ENCODE results near the gene ZNF234. TPM values are rescaled to one million over a fixed set of nuclear protein-coding genes. Genes with fewer than 3 reads are reported as not detected.

ZNF234 gene
- total and polyA plus RNA-seq, 2 of the 4 experiments (the other 2 are of a cell fraction) = 4.0 to 15.8 TPM

DNA sequence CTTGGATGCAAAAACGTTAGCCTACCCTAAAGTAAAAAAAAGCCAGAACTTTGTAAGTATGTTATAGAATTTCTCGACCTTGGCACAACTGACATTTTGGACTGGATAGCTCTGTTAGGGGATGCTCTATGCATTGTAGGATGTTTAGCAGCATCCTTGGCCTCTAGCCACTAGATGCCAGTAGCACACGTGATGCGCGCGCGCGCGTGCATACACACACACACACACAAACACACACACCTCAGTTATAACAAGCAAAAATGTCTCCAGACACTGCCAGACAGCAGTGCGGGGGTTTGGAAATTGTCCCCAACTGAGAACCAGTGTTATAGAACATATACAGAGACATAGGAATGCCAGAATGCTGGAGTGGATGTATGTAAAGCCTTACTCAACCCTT is 40.8 kb downstream of the ZNF234 start:
- ChIA-PET POLR2A (ENCODE audit: unreplicated experiment) (no interaction called here), CTCF (no interaction called here)
- Histone ChIP-seq H4K8ac (ENCODE audit: low read depth in 2 of 2, low read length in 2 of 2) (no peak overlapping the region), H2BK5ac (ENCODE audit: low read depth, low read length, poor library complexity, severe bottlenecking) (no peak overlapping the region), H3K36me3 (ENCODE audit: control insufficient read depth, insufficient read depth, low read length) (peaks cover 2% of the 10 kb centered on the region), H3K79me1 (ENCODE audit: low read depth in 1 of 2, low read length in 2 of 2) (no peaks in the 10 kb centered on the region), H4K91ac (ENCODE audit: insufficient read depth, low read depth, low read length) (no peak overlapping the region), H3K4ac (ENCODE audit: low read depth, low read length) (no peak overlapping the region), H3K9ac (ENCODE audit: low read depth, low read length) (no peak overlapping the region), H2AK5ac (ENCODE audit: low read depth, low read length) (no peak overlapping the region), H2BK120ac (ENCODE audit: low read depth, low read length) (no peak overlapping the region), H3K4me3 (ENCODE audit: insufficient read depth, low read depth, low read length) (no peak overlapping the region), H3K9me3 (ENCODE audit: control insufficient read depth, insufficient read depth, low read length) (peaks cover 29% of the 10 kb centered on the region), H4K20me1 (ENCODE audit: insufficient read depth, low read length) (no peaks in the 10 kb centered on the region), H3K27me3 (ENCODE audit: control insufficient read depth, insufficient read depth, low read length) (no peaks in the 10 kb centered on the region), H2BK15ac (ENCODE audit: low read depth, low read length) (no peak overlapping the region), H3K9me1 (ENCODE audit: insufficient read depth, low read length) (no peaks in the 10 kb centered on the region), H3K14ac (replicated peaks; ENCODE audit: low read depth, low read length) (no peak overlapping the region), H3K23ac (ENCODE audit: low read depth, low read length) (no peak overlapping the region), H3K27ac (ENCODE audit: insufficient read depth, low read length) (no peak overlapping the region), H4K5ac (ENCODE audit: low read depth, low read length) (no peak overlapping the region), H2BK20ac (ENCODE audit: low read depth, low read length) (no peak overlapping the region), H3K4me2 (ENCODE audit: low read depth, low read length) (no peak overlapping the region), H3K18ac (ENCODE audit: low read depth, low read length) (no peak overlapping the region), H2AK9ac (replicated peaks; ENCODE audit: low read depth, low read length, poor library complexity) (no peak overlapping the region), H3K56ac (ENCODE audit: extremely low read depth, insufficient read depth, low read length) (no peak overlapping the region), H2AFZ (replicated peaks; ENCODE audit: low read length, poor library complexity) (no peak overlapping the region), H3K4me1 (ENCODE audit: control insufficient read depth, insufficient read depth, low read length) (no peaks in the 10 kb centered on the region)
- intact Hi-C loops (cut with micrococcal nuclease) = no loop called here
- no TSS peak for BruUV-seq (replicated peaks)
- ATAC-seq (ENCODE audit: low read depth) (no peak), DNase-seq (no peak)
- dilution Hi-C loops (cut with HindIII; ENCODE audit: low sequenced_read_pairs, unreplicated experiment) = no loop called here
- in situ Hi-C loops (cut with MboI; ENCODE audit: low sequenced_read_pairs) = no loop called here
- WGBS, 2 experiments (ENCODE audit: extremely low coverage in 2 of 2, insufficient read length in 1 of 2) = no CpG with 5 or more reads among the region's 10 CpGs
- TF ChIP-seq BHLHE40 (IDR thresholded peaks at IDR 0.05; ENCODE audit: low read depth, low read length) = no peak
- TF ChIP-seq MAFK (IDR thresholded peaks at IDR 0.05; ENCODE audit: low read depth, low read length) = no peak
- no peak for TF ChIP-seq CHD1 (IDR thresholded peaks at IDR 0.05; ENCODE audit: low read depth, low read length)
- TF ChIP-seq SMC3 (IDR thresholded peaks at IDR 0.05; ENCODE audit: low read depth, low read length) = no peak
- TF ChIP-seq RCOR1 (IDR thresholded peaks at IDR 0.05; ENCODE audit: insufficient replicate concordance, low read length) = no peak
- no peak for TF ChIP-seq MXI1 (IDR thresholded peaks at IDR 0.05; ENCODE audit: borderline replicate concordance, low read depth, low read length)
- TF ChIP-seq NFE2L2 (IDR thresholded peaks at IDR 0.05; ENCODE audit: low read depth, low read length) = no peak
- TF ChIP-seq, protein P1, sequence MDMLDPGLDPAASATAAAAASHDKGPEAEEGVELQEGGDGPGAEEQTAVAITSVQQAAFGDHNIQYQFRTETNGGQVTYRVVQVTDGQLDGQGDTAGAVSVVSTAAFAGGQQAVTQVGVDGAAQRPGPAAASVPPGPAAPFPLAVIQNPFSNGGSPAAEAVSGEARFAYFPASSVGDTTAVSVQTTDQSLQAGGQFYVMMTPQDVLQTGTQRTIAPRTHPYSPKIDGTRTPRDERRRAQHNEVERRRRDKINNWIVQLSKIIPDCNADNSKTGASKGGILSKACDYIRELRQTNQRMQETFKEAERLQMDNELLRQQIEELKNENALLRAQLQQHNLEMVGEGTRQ (IDR thresholded peaks at IDR 0.05; ENCODE audit: low read depth, low read length) = no peak
- no peak for TF ChIP-seq POLR2A (IDR thresholded peaks at IDR 0.05; ENCODE audit: low read depth, low read length)
- TF ChIP-seq, protein P2, sequence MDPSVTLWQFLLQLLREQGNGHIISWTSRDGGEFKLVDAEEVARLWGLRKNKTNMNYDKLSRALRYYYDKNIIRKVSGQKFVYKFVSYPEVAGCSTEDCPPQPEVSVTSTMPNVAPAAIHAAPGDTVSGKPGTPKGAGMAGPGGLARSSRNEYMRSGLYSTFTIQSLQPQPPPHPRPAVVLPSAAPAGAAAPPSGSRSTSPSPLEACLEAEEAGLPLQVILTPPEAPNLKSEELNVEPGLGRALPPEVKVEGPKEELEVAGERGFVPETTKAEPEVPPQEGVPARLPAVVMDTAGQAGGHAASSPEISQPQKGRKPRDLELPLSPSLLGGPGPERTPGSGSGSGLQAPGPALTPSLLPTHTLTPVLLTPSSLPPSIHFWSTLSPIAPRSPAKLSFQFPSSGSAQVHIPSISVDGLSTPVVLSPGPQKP (IDR thresholded peaks at IDR 0.05; ENCODE audit: borderline replicate concordance, low read depth, low read length) = no peak
- no peak for TF ChIP-seq MAZ (IDR thresholded peaks at IDR 0.05; ENCODE audit: borderline replicate concordance, low read depth, low read length)

All from IMR-90 (cell line).